Measurements from ENCODE around the gene U2AF2. TPM values are rescaled to one million over a fixed set of nuclear protein-coding genes. Genes with fewer than 3 reads are reported as not detected.

U2AF2 gene
- total and polyA plus RNA-seq, 2 of the 4 experiments (the other 2 are of a cell fraction): 120 to 260 TPM

GRCh38 chr19:55673465-55673864, 18.6 kb downstream of the U2AF2 start:
- Histone ChIP-seq H3K9me3 (ENCODE audit: control insufficient read depth, insufficient read depth, low read length) (no peaks in the 10 kb centered on the region), H3K9me1 (ENCODE audit: insufficient read depth, low read length) (no peaks in the 10 kb centered on the region; the same call in 1 of the 2 replicates), H2BK20ac (ENCODE audit: low read depth, low read length) (no peak overlapping the region), H3K4me1 (ENCODE audit: control insufficient read depth, insufficient read depth, low read length) (peaks cover 5% of the 10 kb centered on the region; the same call in 1 of the 2 replicates), H3K27ac (ENCODE audit: insufficient read depth, low read length) (no peak overlapping the region), H3K23ac (ENCODE audit: low read depth, low read length) (no peak overlapping the region), H4K8ac (ENCODE audit: low read depth in 2 of 2, low read length in 2 of 2) (no peak overlapping the region), H4K91ac (ENCODE audit: insufficient read depth, low read depth, low read length) (no peak overlapping the region), H4K20me1 (ENCODE audit: insufficient read depth, low read length) (peaks cover 64% of the 10 kb centered on the region), H3K14ac (replicated peaks; ENCODE audit: low read depth, low read length) (no peak overlapping the region), H4K5ac (ENCODE audit: low read depth, low read length) (no peak overlapping the region), H2BK15ac (ENCODE audit: low read depth, low read length) (no peak overlapping the region), H2AFZ (replicated peaks; ENCODE audit: low read length, poor library complexity) (no peak overlapping the region), H3K9ac (ENCODE audit: low read depth, low read length) (no peak overlapping the region), H3K18ac (ENCODE audit: low read depth, low read length) (no peak overlapping the region), H3K56ac (ENCODE audit: extremely low read depth, insufficient read depth, low read length) (no peak overlapping the region), H2BK5ac (ENCODE audit: low read depth, low read length, poor library complexity, severe bottlenecking) (no peak overlapping the region), H3K4ac (ENCODE audit: low read depth, low read length) (no peak overlapping the region), H3K79me1 (ENCODE audit: low read depth in 1 of 2, low read length in 2 of 2) (peaks cover 20 to 51% of the 10 kb centered on the region in 2 experiments; a peak in 3 of 4 replicates), H3K4me3 (ENCODE audit: insufficient read depth, low read depth, low read length) (no peak overlapping the region), H3K27me3 (ENCODE audit: control insufficient read depth, insufficient read depth, low read length) (no peaks in the 10 kb centered on the region), H3K36me3 (ENCODE audit: control insufficient read depth, insufficient read depth, low read length) (peaks cover 42% of the 10 kb centered on the region), H2AK5ac (ENCODE audit: low read depth, low read length) (no peak overlapping the region), H2BK120ac (ENCODE audit: low read depth, low read length) (no peak overlapping the region), H2AK9ac (replicated peaks; ENCODE audit: low read depth, low read length, poor library complexity) (no peak overlapping the region), H3K4me2 (ENCODE audit: low read depth, low read length) (no peak overlapping the region)
- intact Hi-C loops (cut with micrococcal nuclease) (no loop called here), in situ Hi-C loops (cut with MboI; ENCODE audit: low sequenced_read_pairs) (loop anchor here (25.0 kb wide), 2 partner anchors 1211 to 1536 kb away; partner anchors contain the start of genes CDC42EP5, CNOT3 and LENG9), dilution Hi-C loops (cut with HindIII; ENCODE audit: low sequenced_read_pairs, unreplicated experiment) (no loop called here)
- no CpG with 5 or more reads among the region's 9 CpGs for WGBS, 2 experiments (ENCODE audit: extremely low coverage in 2 of 2, insufficient read length in 1 of 2)
- CTCF ChIA-PET: no interaction called here
- no TSS peak for BruUV-seq (replicated peaks)
- ATAC-seq (ENCODE audit: low read depth): no peak
- POLR2A ChIA-PET (ENCODE audit: unreplicated experiment): no interaction called here
- no peak for DNase-seq
- TF ChIP-seq RFX5 (IDR thresholded peaks at IDR 0.05; ENCODE audit: low read depth, low read length): no peak
- TF ChIP-seq MAZ (IDR thresholded peaks at IDR 0.05; ENCODE audit: borderline replicate concordance, low read depth, low read length): no peak
- TF ChIP-seq POLR2A (IDR thresholded peaks at IDR 0.05; ENCODE audit: low read depth, low read length): no peak
- TF ChIP-seq SMC3 (IDR thresholded peaks at IDR 0.05; ENCODE audit: low read depth, low read length): no peak
- no peak for TF ChIP-seq CHD1 (IDR thresholded peaks at IDR 0.05; ENCODE audit: low read depth, low read length)
- TF ChIP-seq FOS (IDR thresholded peaks at IDR 0.05; ENCODE audit: low read depth, low read length): no peak
